Gastrocnemius medialis (tissue), 4 donors: ENCODE measurements around the gene EXOSC10.

Source experiments
- POLR2A ChIP-seq, 2 donors: fragments of 450-650 bp; IDR thresholded peaks; one replicate each; pipeline ENCODE4 v1.6.1; 2017; ENCODE audit warnings: antibody characterized with exemption in 2 of 2, mild to moderate bottlenecking in 2 of 2, moderate library complexity in 2 of 2
- TF ChIP-seq, protein P1 (sequence below), 5 experiments: fragments of 450-650 bp in 3 of 5; fragments of 200-600 bp in 2 of 5; sonication (generic) in 2 of 5; IDR thresholded peaks in 4 of 5; conservative IDR thresholded peaks in 1 of 5; 1 replicate in 4 of 5; 2 replicates in 1 of 5; pipeline ENCODE4 v1.5.1; 2016 to 2019; ENCODE audit warnings: antibody characterized with exemption in 5 of 5, mild to moderate bottlenecking in 3 of 5, moderate library complexity in 3 of 5

DNA sequence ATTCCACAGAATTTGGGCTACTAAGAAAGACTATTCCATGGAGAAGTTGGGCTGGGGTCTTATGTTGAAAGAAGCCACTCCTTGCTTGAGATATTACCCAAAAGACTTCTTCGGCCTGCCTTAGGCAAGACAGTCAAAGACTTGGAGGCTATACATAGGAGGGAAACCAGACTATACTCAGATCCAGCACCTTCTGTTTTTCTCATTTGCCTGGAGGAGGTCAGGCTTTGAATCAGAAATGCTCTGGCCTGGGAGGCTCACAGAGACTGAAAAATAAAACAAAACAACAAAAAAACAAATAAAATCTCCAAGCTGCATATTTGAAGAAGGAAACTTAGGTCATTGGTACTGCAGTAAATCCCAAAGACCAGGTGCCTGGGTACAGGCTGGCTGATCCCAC, 38.4 kb upstream of the EXOSC10 start:
- TF ChIP-seq, protein P1, sequence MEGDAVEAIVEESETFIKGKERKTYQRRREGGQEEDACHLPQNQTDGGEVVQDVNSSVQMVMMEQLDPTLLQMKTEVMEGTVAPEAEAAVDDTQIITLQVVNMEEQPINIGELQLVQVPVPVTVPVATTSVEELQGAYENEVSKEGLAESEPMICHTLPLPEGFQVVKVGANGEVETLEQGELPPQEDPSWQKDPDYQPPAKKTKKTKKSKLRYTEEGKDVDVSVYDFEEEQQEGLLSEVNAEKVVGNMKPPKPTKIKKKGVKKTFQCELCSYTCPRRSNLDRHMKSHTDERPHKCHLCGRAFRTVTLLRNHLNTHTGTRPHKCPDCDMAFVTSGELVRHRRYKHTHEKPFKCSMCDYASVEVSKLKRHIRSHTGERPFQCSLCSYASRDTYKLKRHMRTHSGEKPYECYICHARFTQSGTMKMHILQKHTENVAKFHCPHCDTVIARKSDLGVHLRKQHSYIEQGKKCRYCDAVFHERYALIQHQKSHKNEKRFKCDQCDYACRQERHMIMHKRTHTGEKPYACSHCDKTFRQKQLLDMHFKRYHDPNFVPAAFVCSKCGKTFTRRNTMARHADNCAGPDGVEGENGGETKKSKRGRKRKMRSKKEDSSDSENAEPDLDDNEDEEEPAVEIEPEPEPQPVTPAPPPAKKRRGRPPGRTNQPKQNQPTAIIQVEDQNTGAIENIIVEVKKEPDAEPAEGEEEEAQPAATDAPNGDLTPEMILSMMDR (IDR thresholded peaks at IDR 0.05 in 4 of 5, conservative IDR thresholded peaks at IDR 0.05 in 1 of 5), result no peak
- no peak for TF ChIP-seq POLR2A (IDR thresholded peaks at IDR 0.05)
